ENCODE data around the gene UBE2D1. TPM values are rescaled to one million over a fixed set of nuclear protein-coding genes. Genes with fewer than 3 reads are reported as not detected.

UBE2D1 gene
- total and polyA plus RNA-seq, 7 donors: 23.8 to 120 (median 52.0) TPM

GRCh38 chr10:58300676-58301075 lies 34.1 kb upstream of the UBE2D1 start:
- no peak for ATAC-seq
- Histone ChIP-seq H3K27ac (no peak overlapping the region), H3K36me3 (ENCODE audit: insufficient read depth in 1 of 2, low read depth in 1 of 2) (no peaks in the 10 kb centered on the region), H3K27me3 (ENCODE audit: insufficient read depth in 3 of 3, low read length in 2 of 3) (peaks cover 0 to under 1% (median 0%) of the 10 kb centered on the region in 3 donors), H3K9me3 (no peaks in the 10 kb centered on the region), H3K4me3 (no peak overlapping the region), H3K4me1 (no peaks in the 10 kb centered on the region)
- intact Hi-C loops (cut with DNase I): loop anchor here in 1 of 2 donors (5.0 kb wide), 1 partner anchor 92 kb away; no protein-coding TSS in a partner anchor
- DNase-seq: no peak
- TF ChIP-seq CTCF (IDR thresholded peaks at IDR 0.05): no peak

- H3K27ac ChIP-seq: no peak overlapping the region
- H3K36me3 ChIP-seq (ENCODE audit: insufficient read depth in 1 of 2, low read depth in 1 of 2): no peaks in the 10 kb centered on the region
- no peak for DNase-seq
- intact Hi-C loops (cut with DNase I): loop anchor here in 1 of 2 donors (5.0 kb wide), 1 partner anchor 90 kb away; no protein-coding TSS in a partner anchor
- no peaks in the 10 kb centered on the region for H3K4me1 ChIP-seq
- no peak for ATAC-seq
- TF ChIP-seq CTCF (IDR thresholded peaks at IDR 0.05): no peak
- peaks cover 0 to 3% (median 0%) of the 10 kb centered on the region in 3 donors for H3K27me3 ChIP-seq (ENCODE audit: insufficient read depth in 3 of 3, low read length in 2 of 3)
- 56 to 67% (median 58%) methylated on average over 2 of the region's 2 CpGs for WGBS, 3 donors
- no peaks in the 10 kb centered on the region for H3K9me3 ChIP-seq
- H3K4me3 ChIP-seq: no peak overlapping the region
Measured at GRCh38 chr10:58302254-58302653, 32.6 kb upstream of the UBE2D1 start.

- no peak for ATAC-seq
- 79 to 83% (median 80%) methylated on average over 3 of the region's 3 CpGs for WGBS, 3 donors
- no peak overlapping the region for H3K27ac ChIP-seq
- H3K4me3 ChIP-seq: no peak overlapping the region
- no peaks in the 10 kb centered on the region for H3K9me3 ChIP-seq
- intact Hi-C loops (cut with DNase I): loop anchor here in 1 of 2 donors (5.0 kb wide), 1 partner anchor 88 kb away; no protein-coding TSS in a partner anchor
- no peaks in the 10 kb centered on the region for H3K4me1 ChIP-seq
- H3K36me3 ChIP-seq (ENCODE audit: insufficient read depth in 1 of 2, low read depth in 1 of 2): no peaks in the 10 kb centered on the region
- TF ChIP-seq CTCF (IDR thresholded peaks at IDR 0.05): no peak
- DNase-seq: no peak
- H3K27me3 ChIP-seq (ENCODE audit: insufficient read depth in 3 of 3, low read length in 2 of 3): peaks cover 0 to 3% (median 0%) of the 10 kb centered on the region in 3 donors
Measured at GRCh38 chr10:58304099-58304633, 30.6 kb upstream of the UBE2D1 start.

- no peak for TF ChIP-seq CTCF (IDR thresholded peaks at IDR 0.05)
- no peaks in the 10 kb centered on the region for H3K36me3 ChIP-seq (ENCODE audit: insufficient read depth in 1 of 2, low read depth in 1 of 2)
- no peaks in the 10 kb centered on the region for H3K9me3 ChIP-seq
- no peaks in the 10 kb centered on the region for H3K4me1 ChIP-seq
- WGBS, 3 donors: 44 to 60% (median 56%) methylated on average over 4 of the region's 4 CpGs
- DNase-seq: no peak
- H3K27me3 ChIP-seq (ENCODE audit: insufficient read depth in 3 of 3, low read length in 2 of 3): peaks cover 0 to 3% (median 0%) of the 10 kb centered on the region in 3 donors
- intact Hi-C loops (cut with DNase I): no loop called here
- no peak for ATAC-seq
- no peak overlapping the region for H3K4me3 ChIP-seq
- H3K27ac ChIP-seq: no peak overlapping the region
Measured at GRCh38 chr10:58305821-58306220, 29.0 kb upstream of the UBE2D1 start.

- Histone ChIP-seq H3K27ac (no peak overlapping the region), H3K4me1 (no peaks in the 10 kb centered on the region), H3K4me3 (no peak overlapping the region), H3K9me3 (no peaks in the 10 kb centered on the region), H3K36me3 (ENCODE audit: insufficient read depth in 1 of 2, low read depth in 1 of 2) (no peaks in the 10 kb centered on the region), H3K27me3 (ENCODE audit: insufficient read depth in 3 of 3, low read length in 2 of 3) (peaks cover 0 to 3% (median 0%) of the 10 kb centered on the region in 3 donors)
- no peak for TF ChIP-seq CTCF (IDR thresholded peaks at IDR 0.05)
- DNase-seq (no peak), ATAC-seq (no peak)
- 95 to 96% (median 95%) methylated on average over 3 of the region's 3 CpGs for WGBS, 3 donors
- intact Hi-C loops (cut with DNase I): no loop called here
Measured at GRCh38 chr10:58307676-58308075, 27.1 kb upstream of the UBE2D1 start.
